ENCODE measurements around the gene SYTL3.

SYTL3 gene

DNA sequence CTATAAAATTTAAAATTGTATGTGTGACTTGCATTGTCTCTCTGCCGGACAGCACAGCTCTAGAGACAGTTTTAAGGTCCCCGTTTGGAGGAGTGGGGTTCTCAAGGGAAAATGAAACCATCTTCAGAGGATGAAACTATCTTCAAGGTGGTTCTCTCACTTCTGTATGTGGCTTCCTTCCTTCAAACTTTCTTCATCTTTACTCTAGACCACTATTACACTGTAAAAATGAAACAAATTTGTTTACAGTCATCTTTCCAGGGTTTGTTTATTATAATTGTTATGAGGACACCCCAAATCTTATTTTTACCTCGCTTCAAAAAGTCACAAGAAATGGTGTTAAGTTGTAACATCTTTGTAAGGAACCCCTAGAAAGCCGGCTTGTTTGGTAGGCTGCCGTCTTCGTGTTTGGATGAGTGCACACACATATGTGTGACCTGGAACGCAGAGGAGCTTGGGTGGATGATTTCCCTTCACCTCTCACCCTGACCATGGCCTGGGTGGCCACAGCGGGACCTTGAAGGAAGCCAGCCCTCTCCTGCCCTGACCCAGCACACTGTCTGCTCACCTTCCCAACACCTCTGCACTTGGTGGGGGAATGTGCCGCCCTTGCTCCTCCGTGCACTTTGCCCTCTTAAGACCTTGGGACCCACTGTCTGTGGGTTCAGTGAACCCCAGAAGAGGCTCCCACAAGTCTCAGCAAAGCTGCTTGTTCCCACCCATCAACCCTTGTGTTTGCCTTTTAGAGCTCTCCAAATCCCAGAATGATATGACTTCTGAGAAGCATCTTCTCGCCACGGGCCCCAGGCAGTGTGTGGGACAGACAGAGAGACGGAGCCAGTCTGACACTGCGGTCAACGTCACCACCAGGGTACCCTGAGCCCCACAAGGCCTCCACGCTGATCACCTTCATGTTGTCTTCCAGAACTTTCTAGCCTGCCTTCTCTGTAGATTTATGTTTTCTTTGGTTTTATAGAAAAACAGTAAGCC, 67.8 kb downstream of the SYTL3 start:
- peak; percentile 24 for DNase-seq (ENCODE audit: insufficient read length, low spot score)
- peak; percentile 87 for FAIRE-seq
- TF ChIP-seq POU2F2 (IDR thresholded peaks at IDR 0.05; ENCODE audit: low read depth, low read length): no peak
- TF ChIP-seq TAF1 (IDR thresholded peaks at IDR 0.05; ENCODE audit: low read depth, low read length): no peak
- peak; percentile 79 for TF ChIP-seq SPI1 (IDR thresholded peaks at IDR 0.05; ENCODE audit: low read depth, low read length)

DNA sequence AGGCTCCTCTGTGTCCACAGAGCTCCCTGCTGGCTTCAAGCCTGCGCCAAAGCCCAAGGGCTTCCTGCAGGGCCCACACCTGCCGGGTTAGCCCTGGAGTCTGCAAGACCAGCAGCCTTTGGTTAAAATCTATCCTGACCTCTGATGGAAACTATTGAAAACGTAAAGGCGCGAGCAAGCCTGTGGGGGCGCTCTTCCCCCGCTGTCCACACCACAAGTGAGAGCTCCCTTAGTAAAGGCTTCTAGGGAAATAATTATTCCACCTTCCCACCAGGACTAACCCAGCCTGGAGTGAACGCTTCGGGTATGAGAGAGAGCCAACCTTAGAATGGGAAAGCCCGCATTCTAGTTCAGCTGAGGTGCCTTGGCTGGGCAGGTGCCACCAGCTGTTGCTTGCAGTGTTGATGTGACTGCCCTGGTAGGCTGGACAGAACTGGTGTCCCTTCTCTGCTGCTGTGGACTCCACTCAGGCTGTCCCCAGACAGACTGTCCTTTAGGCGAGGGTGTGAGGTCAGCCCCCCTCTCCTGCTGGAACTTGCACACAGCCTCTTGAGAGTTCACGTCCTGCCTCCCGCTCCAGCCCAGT, 68.7 kb downstream of the SYTL3 start:
- peak; percentile 68 for FAIRE-seq
- DNase-seq (ENCODE audit: insufficient read length, low spot score): no peak
- TF ChIP-seq PAX5 (IDR thresholded peaks at IDR 0.05; ENCODE audit: insufficient read depth, low read length, severe bottlenecking) (no peak), SPI1 (IDR thresholded peaks at IDR 0.05; ENCODE audit: low read depth, low read length) (no peak), TAF1 (IDR thresholded peaks at IDR 0.05; ENCODE audit: low read depth, low read length) (no peak), POU2F2 (IDR thresholded peaks at IDR 0.05; ENCODE audit: low read depth, low read length) (no peak), POLR2AphosphoS5 (IDR thresholded peaks at IDR 0.05; ENCODE audit: low read depth, low read length) (no peak), POLR2A (IDR thresholded peaks at IDR 0.05; ENCODE audit: low read depth, low read length) (no peak)

DNA sequence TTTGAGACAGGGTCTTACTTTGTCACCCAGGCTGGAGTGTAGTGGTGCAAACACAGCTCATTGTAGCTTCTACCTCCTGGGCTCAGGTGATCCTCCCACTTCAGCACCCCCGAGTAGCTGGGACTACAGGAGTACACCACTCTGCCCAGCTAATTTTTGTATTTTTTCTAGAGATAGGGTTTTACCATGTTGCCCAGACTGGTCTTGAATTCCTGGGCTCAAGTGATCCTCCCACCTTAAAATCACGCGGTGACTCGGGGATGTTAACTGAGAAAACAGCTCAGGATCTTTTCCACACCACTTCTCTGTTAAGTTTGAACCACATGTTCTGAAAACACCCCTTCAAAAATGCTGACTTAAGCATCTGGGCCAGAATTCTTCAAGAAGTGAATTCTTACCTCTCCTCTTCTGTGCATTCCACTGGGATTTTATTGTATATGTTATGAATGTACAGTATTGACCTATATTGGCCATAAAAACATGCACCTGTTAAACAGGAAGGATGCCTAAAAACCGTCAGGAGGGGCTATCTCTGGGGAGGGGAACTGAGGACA, 72.4 kb downstream of the SYTL3 start:
- DNase-seq (ENCODE audit: insufficient read length, low spot score): no peak
- FAIRE-seq: no peak

GRCh38 chr6:158725704-158726103, 75.8 kb downstream of the SYTL3 start:
- DNase-seq (ENCODE audit: insufficient read length, low spot score) (no peak), FAIRE-seq (no peak)
- no peak for TF ChIP-seq POLR2AphosphoS5 (IDR thresholded peaks at IDR 0.05; ENCODE audit: low read depth, low read length)
- TF ChIP-seq POLR2A (IDR thresholded peaks at IDR 0.05; ENCODE audit: low read depth, low read length): no peak
- no peak for TF ChIP-seq SPI1 (IDR thresholded peaks at IDR 0.05; ENCODE audit: low read depth, low read length)
- no peak for TF ChIP-seq TAF1 (IDR thresholded peaks at IDR 0.05; ENCODE audit: low read depth, low read length)
- TF ChIP-seq PAX5 (IDR thresholded peaks at IDR 0.05; ENCODE audit: insufficient read depth, low read length, severe bottlenecking): no peak
- TF ChIP-seq POU2F2 (IDR thresholded peaks at IDR 0.05; ENCODE audit: low read depth, low read length): no peak

More for the DNA sequence above, 72.4 kb downstream of the SYTL3 start:
- TF ChIP-seq TAF1 (IDR thresholded peaks at IDR 0.05; ENCODE audit: low read depth, low read length) (no peak), PAX5 (IDR thresholded peaks at IDR 0.05; ENCODE audit: insufficient read depth, low read length, severe bottlenecking) (no peak), POLR2A (IDR thresholded peaks at IDR 0.05; ENCODE audit: low read depth, low read length) (no peak), POU2F2 (IDR thresholded peaks at IDR 0.05; ENCODE audit: low read depth, low read length) (no peak), POLR2AphosphoS5 (IDR thresholded peaks at IDR 0.05; ENCODE audit: low read depth, low read length) (no peak), SPI1 (IDR thresholded peaks at IDR 0.05; ENCODE audit: low read depth, low read length) (no peak)

GRCh38 chr6:158729906-158730540, 80.2 kb downstream of the SYTL3 start:
- FAIRE-seq (no peak), DNase-seq (ENCODE audit: insufficient read length, low spot score) (no peak)
- TF ChIP-seq TAF1 (IDR thresholded peaks at IDR 0.05; ENCODE audit: low read depth, low read length): no peak
- TF ChIP-seq POU2F2 (IDR thresholded peaks at IDR 0.05; ENCODE audit: low read depth, low read length): no peak
- no peak for TF ChIP-seq POLR2AphosphoS5 (IDR thresholded peaks at IDR 0.05; ENCODE audit: low read depth, low read length)
- TF ChIP-seq SPI1 (IDR thresholded peaks at IDR 0.05; ENCODE audit: low read depth, low read length): no peak
- no peak for TF ChIP-seq PAX5 (IDR thresholded peaks at IDR 0.05; ENCODE audit: insufficient read depth, low read length, severe bottlenecking)
- TF ChIP-seq POLR2A (IDR thresholded peaks at IDR 0.05; ENCODE audit: low read depth, low read length): no peak

DNA sequence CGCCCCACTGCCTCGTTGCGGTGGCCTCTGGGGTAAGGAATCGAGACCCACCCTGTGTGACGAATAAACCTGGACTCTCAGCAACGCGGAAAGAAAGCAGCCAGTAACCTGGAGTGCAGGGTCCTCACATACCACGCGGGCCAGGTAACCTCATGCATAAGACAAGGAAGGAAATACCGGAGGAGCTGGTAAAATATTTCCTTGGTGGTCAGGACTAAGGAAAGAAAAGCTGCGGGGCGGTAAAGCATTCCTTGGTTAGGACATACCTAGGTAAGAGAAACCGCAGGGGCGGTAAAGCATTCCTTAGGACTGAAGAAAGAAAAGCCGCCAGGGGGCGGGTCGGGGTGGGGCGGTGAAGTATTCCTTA, 80.7 kb downstream of the SYTL3 start:
- FAIRE-seq (no peak), DNase-seq (ENCODE audit: insufficient read length, low spot score) (no peak)
- no peak for TF ChIP-seq POLR2A (IDR thresholded peaks at IDR 0.05; ENCODE audit: low read depth, low read length)

DNA sequence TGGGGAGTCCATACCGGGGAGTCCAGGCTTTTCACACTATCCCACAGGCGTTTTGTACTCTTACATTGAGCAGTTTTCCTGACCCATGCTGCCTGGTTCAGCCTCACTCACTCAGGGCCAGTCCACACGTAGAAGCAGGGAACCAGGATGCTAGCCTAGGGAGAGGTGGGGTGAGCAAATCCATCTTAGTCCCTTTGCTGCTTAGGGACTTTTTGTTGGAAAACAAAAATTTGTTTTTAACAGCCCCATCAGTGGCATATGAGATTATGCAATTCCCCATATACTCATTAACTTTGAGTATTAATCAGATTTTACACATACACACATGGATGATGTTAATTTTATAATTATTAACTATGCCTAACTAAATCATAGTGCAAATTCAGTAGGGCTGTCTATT, 85.2 kb downstream of the SYTL3 start:
- FAIRE-seq: no peak
- TF ChIP-seq POLR2AphosphoS5 (IDR thresholded peaks at IDR 0.05; ENCODE audit: low read depth, low read length) (no peak), POU2F2 (IDR thresholded peaks at IDR 0.05; ENCODE audit: low read depth, low read length) (no peak), PAX5 (IDR thresholded peaks at IDR 0.05; ENCODE audit: insufficient read depth, low read length, severe bottlenecking) (no peak), POLR2A (IDR thresholded peaks at IDR 0.05; ENCODE audit: low read depth, low read length) (no peak), TAF1 (IDR thresholded peaks at IDR 0.05; ENCODE audit: low read depth, low read length) (no peak), SPI1 (IDR thresholded peaks at IDR 0.05; ENCODE audit: low read depth, low read length) (no peak)

GRCh38 chr6:158737082-158737709, 87.3 kb downstream of the SYTL3 start:
- DNase-seq (ENCODE audit: insufficient read length, low spot score): no peak
- TF ChIP-seq POU2F2 (IDR thresholded peaks at IDR 0.05; ENCODE audit: low read depth, low read length): no peak
- TF ChIP-seq TAF1 (IDR thresholded peaks at IDR 0.05; ENCODE audit: low read depth, low read length): no peak
- TF ChIP-seq SPI1 (IDR thresholded peaks at IDR 0.05; ENCODE audit: low read depth, low read length): no peak
- no peak for TF ChIP-seq POLR2AphosphoS5 (IDR thresholded peaks at IDR 0.05; ENCODE audit: low read depth, low read length)
- no peak for TF ChIP-seq POLR2A (IDR thresholded peaks at IDR 0.05; ENCODE audit: low read depth, low read length)
- TF ChIP-seq PAX5 (IDR thresholded peaks at IDR 0.05; ENCODE audit: insufficient read depth, low read length, severe bottlenecking): no peak
- FAIRE-seq: no peak

More for the DNA sequence above, 85.2 kb downstream of the SYTL3 start:
- DNase-seq (ENCODE audit: insufficient read length, low spot score): no peak
